NOMO-1 treated with DMSO at 0.1 percent for 48 hours (cell line): ENCODE results near the gene EHD1.
"Not testable (repeated sequence)": the region's sequence is repeated elsewhere in the genome, so short reads cannot be mapped to it uniquely, and the experiment has no call there.

Source experiments
- DNase-seq: peaks from one replicate; lab custom pipeline; 2025; ENCODE audit not compliant: unreplicated experiment; lab: John Stamatoyannopoulos, UW

The EHD1 gene

DNA sequence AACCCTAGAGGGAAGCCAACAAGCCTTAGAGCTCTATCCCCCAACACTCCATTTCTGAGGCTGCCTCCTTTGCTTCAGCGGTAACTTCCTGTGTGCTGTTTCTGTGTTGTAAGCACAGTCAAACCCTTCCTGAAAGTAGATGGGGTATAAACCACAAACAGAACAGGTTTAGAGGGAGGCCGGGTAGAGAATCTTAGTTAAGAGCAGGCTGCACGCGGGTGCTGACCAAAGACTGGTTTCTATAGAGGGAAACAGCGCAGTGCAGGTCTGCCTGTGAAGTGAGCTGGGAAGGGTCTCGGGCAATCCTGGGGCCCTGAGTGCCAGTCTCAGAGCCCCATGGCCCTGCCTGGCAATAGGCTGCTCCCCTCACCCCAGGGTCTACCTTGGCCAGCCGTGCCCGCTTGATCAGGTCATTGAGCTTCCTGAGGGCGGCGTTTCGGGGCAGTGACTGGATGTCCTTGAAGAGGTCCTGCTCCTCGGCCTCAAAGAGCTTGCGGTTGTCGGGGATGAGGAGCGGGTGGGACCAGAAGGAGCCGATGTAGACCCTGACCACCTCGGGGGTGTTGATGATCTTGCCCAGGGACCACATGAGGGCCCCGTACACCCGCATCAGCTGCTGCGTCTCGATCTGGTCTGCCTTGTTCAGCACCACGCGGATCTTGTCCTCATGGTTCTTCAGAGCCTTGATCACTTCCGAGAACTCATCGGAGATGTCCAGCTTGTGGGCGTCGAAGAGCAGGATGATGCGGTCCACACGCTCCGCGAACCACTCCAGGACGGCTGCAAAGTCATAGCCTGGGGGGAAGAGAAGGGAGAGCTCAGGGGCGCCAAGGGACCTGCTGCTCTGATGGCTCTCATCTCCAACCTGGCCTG, 18.6 kb downstream of the EHD1 start:
- DNase-seq: peak; percentile 90

DNA sequence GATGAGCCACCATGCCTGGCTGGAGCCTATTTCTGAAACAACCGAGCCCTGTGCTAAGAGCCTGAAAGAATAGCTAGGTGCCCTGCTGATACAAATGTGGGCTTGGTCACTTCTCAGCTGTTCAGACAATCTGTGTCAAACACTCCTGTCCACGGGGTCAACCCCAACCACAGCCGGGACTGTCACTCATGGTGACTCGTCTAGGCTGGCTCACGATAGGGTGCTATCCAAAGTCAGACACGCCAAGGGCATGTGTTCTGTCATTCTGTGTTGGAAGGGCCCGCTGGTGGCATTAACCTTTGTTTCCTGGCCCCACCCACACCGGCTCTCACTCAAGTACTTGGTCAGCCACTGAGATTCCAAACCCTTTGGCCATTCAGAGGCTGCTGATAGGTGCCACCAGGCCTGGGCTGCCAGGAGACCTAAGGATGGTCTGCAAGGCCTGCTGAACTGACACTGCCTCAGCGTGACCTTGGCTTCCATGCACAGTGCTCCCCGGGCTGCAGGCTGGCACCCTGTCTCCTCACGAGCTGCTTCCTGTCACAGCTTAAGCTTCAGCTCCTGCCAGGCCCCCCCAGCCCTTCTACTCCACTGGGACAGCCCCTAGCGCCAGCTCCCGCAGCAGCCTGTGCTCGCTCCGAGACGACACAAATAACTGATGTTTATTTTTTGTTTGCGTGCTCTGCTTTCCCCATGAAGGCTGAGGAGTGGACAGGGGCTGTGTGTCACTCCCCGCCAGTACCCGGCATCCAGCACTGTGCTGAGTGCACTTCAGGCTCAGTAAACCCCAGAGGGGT, 19.8 kb downstream of the EHD1 start:
- DNase-seq: no peak

DNA sequence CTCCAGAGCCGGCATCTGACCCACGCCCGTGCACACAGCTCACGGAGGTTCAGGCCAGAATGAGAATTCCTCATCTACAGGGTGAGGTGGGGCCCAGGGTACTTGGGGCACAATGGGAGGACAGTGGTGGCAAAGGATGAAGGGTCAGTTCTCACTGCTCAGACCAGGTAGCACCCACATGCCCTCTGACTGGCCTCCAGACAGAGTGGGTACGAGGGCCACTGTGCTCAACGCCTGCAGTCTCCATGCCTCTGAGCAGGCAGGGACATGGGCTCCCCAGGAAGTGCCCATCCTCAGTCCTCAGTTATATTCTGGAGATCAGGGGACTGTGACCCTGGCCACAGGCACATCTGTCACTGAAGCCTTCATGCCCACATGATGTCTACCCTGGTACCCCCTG, 20.9 kb downstream of the EHD1 start:
- no peak for DNase-seq

DNA sequence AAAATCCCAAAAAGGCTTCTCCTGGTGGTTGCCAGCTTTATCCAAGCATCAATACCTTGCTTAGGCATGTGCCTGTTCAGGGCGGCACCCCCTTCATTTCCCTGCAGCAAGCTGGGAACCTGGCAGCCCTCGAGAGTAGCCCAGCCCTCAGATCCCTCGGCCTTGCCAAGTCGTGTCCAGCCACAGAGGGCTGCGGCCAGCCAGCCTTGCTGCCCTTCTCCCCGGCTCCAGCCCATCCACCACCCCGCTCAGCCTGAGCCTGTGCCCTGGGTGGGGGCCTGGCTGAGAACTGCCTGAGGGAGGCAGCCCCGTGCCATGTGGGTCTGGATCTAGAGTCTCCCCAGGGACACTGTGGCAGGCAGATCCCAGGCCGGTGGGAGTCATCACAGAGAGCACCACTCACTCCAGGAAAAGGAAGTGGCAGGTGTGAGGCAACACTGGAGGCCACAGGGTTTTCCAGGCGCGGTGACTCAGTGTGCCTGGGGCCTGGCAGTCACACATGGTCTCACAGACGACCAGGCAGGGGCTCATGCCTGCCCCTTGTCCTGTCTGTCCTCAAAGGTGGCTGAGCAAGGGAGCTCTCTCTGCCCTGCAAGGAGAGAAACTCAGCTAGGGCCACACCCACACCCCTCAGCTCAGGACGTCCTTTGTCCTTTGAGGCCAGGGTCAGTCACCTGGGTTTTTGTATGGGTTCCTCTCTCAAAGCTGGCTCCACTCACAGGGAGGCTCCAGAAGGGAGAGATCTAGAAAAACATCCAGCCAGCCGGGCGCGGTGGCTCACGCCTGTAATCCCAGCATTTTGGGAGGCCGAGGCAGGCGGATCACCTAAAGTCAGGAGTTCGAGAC, 21.8 kb downstream of the EHD1 start:
- peak; percentile 65 for DNase-seq

DNA sequence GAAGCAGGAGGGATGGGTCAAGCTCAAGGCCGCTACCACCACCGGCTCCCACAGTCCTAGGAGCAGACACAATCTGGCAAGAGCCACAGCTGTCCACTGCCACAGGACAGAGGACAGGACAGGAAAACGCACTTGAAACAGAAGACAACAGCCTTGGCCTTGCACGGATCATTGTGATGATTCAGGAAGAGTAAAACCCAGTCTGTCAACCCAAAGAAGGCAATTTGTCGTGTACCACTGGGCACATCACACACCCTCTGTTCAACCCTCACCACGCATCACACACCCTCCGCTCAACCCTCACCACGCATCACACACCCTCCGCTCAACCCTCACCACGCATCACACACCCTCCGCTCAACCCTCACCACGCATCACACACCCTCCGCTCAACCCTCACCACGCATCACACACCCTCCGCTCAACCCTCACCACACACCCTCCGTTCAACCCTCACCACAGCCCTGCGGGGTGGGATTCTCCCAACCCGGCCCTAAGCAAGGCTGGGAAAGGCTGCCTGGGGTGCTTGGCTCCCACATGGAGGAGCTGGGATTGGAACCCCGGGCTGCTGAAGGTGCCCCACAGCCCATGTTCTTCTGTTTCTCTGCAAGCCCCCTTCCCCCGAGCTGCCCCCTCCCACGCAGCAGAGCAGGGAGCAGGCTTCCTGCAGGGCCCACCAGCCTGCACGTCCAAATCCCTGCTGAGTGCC, 22.7 kb downstream of the EHD1 start:
- no peak for DNase-seq

DNA sequence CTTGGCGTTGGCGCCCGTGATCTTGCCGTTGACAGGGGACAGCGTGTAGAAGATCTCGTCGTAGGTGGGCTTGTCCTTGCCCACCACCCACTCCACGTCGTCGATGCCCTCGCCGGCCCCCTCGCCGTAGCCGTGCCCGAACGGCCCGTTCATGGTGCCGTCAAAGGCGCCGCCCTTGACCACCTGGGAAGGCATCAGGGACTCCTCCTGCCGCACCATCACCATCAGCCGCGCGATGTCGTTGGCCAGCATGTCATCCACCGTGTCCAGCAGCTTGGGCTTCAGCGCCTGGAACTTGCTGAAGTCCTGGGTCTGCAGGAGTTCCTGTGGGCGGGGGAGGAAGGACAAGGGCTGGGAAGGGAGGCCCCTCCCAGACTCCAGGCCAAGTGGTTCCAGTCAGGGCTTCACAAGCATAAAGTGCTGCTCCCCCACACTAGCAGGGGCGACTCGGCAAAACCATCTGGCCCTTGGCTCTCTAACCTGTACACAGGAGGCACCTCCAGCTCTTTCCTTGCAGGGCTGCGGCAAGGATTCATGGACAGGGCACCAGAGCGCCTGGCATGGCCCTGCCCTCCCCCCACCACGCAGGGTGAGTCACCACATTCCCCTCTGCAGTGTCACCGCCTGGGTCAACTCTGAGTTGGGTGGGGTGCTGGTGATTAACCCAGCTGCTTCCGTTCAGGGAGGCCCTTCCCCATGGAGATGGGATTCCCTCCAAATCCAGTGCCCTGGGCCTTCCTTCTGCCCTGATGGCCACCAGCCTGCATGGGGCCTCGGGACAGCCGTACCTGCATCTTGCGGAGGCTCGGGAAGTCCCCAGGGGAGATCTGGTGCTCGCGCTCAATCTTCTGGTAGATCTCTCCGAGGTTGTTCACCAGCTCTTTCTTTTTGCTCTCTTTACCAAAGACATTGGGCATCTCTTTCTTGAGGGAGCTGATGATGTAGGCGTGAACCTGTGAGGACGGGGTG, 23.6 kb downstream of the EHD1 start:
- peak; percentile 12 for DNase-seq

DNA sequence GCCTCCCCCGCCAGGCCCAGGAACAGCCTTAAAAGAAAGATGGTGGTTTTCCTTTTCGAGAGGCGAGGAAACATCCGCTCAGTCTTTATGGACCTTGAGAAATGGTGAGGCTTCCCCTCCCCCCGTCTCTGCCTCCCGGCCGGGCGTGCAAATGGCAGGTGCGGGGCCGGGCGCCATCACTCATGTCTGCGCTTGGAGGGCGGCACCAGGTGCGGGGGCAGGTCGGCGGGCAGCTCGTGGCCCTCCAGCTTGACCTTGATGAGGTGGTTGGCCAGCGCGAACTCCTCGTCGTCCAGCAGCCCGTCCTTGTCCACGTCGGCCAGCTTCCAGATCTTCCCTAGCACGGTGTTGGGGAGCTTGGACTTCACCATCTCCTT, 24.3 kb downstream of the EHD1 start:
- DNase-seq: no peak

DNA sequence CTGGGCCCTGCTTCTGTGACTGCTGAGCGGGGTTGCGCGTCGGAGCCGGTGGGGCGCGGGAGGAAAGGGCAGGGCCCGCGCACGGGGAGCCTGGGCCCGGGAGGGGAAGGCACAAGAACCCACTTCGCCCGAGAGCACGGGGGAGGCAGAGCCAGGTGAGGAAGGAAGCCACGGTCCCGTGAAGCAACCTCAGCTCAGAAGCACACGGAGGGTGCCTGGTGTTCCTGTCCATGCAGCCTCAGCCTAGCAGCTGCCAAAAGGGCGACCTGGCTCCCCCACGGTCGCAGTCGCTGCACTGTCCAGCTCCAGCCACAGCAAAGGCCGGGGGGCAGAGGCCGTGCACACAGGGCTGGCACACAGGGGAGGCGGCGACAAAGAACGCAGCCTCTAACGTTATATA, 24.7 kb downstream of the EHD1 start:
- DNase-seq: no peak

DNA sequence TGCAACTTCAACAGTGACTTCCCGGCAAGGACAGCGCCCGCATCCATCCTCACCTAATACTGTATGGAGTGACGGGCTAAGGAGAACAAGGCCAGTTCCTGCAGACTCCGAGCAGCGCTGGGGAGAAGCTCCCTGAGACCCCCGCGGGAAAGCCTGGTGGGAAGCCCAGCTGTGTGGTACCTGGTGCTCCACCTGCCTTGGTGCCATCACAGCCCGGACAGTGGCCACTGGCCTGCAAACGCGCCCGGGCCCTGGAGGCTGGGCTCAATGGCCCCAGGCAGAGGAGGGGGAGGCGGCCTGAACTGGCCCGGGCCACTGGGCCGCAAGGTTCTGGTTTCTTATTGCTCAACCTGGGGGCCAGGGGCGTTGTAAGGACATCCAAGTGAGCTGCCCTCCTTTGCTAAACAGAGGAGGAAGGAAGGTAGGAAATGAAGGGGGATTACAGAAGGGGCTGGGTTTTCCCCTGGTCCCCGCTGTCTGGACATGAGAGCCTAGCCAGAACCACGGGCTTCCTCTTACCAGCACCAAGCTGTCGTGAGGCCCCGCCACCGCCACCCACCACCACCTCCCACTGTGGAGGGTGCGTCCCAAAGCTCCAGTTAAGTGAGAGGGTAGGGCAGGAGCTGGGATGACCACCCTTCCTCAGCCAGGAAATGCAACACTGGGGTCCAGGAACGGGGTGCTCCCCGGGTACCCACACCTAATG, 25.5 kb downstream of the EHD1 start:
- no peak for DNase-seq

DNA sequence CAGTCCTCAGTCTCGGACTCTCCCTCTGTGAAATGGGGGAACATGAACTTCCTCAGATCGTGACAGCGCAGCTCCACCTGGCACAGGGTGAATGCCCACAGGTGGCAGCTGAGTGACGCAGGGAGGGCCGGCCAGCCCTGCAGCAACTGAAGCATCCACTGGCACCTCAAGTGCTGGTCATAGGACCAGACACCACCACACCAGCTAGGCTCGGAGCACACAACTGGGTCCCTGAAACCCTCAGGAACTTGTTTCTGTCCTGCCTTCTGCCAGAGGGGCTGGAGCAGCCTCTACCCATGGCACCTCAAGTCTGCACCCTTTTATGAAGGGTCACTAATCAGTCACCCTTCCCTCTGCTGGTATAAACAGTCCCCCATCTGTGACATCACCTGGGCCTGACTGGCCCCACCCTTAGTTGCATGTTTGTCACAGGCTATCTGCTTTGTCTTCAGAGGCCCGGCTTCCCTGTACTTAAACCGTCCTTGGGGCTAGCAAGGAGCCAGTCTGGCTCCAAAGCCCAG, 26.5 kb downstream of the EHD1 start:
- DNase-seq: no peak

DNA sequence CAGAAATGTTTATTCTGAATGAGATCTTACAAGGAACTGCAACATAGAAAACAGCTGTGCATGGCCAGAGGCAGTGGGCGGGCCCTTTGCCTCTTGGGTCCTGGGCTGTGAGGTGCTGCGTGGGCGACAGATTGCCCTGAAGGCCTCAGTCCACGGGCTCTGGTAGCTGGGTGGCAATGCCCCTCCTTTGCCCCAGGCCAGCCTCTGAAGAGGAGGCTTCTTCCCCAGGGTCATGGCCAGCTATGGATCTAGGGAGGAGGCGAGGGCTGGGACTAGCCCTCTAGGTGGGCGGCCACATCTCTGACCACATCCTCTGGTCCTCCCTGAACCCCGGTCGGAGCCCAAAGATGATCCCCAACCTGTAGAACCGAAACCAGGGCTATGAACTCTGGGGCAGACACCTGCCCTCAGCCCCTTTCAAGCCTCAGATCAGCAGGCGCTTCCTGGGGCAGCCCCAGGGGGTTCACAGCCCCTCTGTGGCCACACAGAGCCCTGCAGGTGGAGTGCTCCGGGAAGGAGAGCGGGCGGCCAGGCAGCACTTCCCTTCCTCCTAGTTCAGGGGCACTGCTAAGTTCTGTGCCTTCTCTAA, 27.3 kb downstream of the EHD1 start:
- no peak for DNase-seq

DNA sequence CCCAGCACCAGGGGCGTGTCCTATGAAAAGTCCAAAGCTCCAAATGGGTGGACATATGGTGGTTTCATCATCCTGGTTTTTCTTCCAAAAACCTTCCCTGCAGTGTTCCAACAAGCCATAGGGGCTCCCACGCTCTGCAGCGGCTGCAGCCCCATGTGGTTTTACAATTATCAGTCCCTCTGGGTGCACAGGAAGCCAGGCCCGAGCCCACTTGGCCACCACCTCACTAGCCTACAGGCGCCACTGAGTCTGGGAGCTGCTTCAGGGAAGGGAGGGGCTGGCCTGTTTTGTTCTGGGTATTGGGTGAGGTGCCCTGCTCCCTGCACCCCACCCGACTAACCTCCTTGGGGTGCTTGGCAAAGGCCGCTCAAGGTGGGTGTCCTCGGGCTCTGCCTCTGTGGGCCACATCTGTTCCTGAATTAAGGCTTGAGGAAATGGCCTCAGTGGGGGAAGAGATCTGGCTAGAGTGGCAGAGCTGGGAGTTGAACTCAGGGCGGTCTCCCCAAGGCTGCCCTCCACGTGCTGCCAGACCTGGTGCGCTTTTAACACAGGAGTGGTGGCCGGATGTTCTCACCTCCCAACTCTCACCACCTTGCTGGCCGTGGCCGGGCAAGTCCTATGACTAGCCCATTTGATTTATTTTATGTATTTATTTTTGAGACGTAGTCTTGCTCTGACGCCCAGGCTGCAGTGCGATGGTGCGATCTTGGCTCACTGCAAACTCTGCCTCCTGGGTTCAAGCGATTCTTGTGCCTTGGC, 28.6 kb downstream of the EHD1 start:
- DNase-seq: no peak

DNA sequence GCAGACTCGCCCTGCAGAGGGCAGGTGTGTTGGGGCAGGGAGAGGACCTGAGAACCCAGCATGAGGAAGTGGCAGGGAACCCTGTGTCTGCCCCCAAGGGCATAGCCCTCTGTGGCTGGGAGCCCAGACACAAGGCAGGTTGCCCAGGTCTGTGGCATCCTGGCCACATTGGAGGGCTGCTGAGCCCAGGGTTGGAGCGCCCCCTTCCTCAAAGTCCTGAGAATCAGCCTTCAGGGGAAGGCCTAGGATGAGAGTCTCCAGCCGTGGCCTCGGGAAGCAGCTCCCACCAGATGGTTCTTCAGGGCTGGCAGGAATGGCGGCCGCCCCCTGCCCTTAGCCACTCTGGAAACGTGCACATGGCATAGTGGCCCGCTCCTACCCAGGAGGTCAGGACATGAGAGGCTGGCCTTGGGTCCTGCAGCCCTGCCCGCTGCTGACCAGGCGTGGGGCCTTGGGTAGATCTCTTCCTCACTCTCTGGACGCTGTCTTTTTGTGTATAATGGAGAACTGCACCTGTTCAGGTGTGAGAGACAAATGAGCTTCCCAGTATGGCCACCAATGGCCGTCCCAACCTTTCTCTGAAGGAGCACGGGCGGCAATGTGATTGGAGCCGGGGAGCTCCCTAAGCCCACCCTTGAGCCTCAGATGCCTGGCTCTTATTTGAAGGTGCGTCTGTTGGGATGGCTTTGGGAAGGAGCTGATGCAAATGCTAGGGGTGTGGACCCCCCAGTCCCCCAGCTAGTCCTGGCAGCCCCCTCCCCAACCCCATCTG, 29.4 kb downstream of the EHD1 start:
- no peak for DNase-seq

DNA sequence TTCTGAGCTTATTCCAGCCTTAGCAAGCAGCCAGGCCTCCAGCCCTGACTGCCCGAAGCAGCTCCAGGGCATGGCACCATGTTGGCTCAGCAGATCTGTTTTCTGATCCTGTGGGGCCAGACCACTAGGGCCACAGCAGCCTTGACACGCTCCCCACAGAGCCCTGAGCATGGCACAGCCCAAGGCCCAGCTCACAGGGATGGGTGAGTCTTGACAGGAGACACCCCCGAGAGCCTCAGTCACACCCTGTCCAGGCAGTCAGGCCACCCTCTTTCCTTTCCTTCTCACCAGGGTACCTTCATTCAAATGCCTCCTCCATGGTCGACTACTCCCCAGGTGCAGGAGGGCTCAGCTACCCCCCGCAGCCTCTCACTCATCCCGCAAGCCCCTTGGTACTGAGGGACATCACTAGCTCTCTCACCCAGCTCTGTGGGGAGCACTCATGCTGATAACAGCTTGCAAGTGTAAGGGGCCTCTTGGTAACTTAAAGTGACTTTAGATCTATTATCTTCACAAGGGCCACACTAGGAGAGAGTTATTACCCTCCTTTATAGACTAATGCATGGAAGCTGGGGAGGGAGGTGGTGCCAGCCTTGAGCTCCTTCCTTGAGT, 30.1 kb downstream of the EHD1 start:
- no peak for DNase-seq

DNA sequence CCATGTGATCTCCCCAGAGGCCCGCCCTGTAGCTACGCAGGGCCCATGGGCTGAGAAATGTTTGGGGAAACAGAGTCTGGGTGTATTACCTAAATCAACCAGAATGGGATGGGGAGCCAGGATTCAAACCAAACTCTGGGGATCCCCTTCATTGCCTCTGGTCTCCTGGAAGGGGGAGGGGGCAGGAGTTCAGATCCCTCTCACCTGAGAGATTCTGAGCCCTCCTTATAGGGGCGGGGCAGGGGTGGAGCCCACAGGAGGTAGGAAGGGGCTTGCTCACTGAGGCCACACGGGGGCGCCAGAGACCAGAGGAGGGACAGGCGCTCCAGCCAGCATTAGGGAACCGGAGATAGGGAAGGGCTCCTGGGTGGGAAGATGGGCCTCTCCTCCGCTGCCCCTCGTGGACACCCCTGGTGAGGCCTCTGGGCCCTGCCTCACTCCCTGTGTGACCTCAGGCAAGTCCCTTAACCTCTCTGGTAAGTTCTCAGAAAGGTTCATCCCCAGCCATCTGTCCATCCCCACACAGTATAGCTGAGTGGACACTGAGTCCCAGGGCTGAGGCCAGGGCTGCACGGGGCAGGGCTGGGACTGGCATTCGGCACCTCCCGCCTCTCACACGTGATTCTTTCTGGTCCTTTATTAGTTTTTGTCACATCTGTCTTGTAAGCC, 31.3 kb downstream of the EHD1 start:
- DNase-seq: peak; percentile 92

DNA sequence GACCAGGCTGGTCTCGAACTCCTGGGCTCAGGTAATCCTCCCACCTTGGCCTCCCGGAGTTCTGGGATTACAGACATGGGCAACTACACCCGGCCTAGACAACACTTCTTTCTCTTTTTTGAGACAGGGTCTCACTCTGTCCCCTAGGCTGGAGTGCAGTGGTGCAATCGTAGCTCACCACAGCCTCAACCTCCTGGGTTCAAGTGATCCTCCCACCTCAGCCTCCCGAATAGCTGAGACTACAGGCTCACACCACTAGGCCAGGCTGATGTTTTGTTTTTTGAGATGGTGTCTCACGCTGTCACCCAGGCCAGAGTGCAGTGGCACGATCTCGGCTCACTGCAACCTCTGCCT, 32.7 kb downstream of the EHD1 start:
- DNase-seq: not testable (repeated sequence)
